ENCODE results near the gene ATRN. TPM values are rescaled to one million over a fixed set of nuclear protein-coding genes. Genes with fewer than 3 reads are reported as not detected.

The ATRN gene
- total and polyA plus RNA-seq, 2 of the 8 experiments (the other 6 are each of a cell fraction or from before 2014, with no cell fraction given): 12.0 to 17.4 TPM

GRCh38 chr20:3479759-3480615 is 9.2 kb downstream of the ATRN start (continued):
- TF ChIP-seq ATF3 (IDR thresholded peaks at IDR 0.05; ENCODE audit: insufficient read depth, low read depth, low read length) (no peak), BACH1 (IDR thresholded peaks at IDR 0.05; ENCODE audit: low read length) (no peak), BRCA1 (IDR thresholded peaks at IDR 0.05; ENCODE audit: low read depth, low read length) (no peak), KDM5A (IDR thresholded peaks at IDR 0.05; ENCODE audit: low read length) (no peak), POU5F1 (IDR thresholded peaks at IDR 0.05; ENCODE audit: low read depth, low read length) (no peak), SIRT6 (IDR thresholded peaks at IDR 0.05; ENCODE audit: low read length) (no peak), CHD2 (IDR thresholded peaks at IDR 0.05; ENCODE audit: low read length) (no peak), JUND (IDR thresholded peaks at IDR 0.05; ENCODE audit: low read length) (no peak), YY1 (IDR thresholded peaks at IDR 0.05; ENCODE audit: low read depth, low read length) (no peak), CTBP2 (IDR thresholded peaks at IDR 0.05; ENCODE audit: borderline replicate concordance, insufficient read depth, insufficient read length, low read length) (no peak)

Measured in H1 (cell line).